ENCODE data around the gene CRACDL.

Gene CRACDL

DNA sequence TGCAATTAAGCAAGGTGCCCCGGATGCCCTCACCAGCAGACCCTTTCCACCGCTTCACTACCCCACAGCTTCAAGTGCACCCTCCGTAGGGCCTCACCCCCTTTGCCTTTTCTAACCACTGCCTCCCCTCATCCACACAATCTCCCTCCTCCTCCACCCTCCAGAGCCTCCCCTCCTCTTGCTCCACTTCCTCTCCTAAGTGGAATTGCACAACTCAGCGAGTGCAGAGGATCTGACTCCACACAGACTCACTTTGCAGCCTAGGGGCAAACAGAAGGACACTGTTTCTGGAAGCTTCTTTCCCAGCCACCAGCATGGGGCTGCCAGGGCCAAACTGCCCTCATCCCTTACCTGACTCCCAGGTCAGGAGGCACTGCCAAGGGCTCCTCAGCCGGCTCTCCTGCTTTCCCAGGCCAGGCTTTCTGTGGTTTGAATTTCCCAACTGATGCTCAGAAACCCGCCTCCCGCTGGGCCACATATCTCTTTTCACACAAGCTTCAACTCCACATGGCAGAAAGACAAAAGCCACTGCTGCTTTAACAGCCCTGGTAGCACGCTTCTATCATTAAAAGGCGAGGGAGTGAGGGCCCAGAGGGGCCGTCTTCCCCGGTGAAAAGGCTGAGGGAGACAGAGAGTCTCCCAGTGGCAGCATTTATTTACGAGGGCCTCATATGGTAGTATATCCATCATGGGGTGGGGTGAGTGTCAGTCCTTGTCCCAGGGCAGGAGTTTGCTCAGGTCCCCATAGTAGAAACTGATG, 130.4 kb downstream of the CRACDL start:
- no peak for DNase-seq (ENCODE audit: low read depth in 3 of 3, low spot score in 1 of 3)

DNA sequence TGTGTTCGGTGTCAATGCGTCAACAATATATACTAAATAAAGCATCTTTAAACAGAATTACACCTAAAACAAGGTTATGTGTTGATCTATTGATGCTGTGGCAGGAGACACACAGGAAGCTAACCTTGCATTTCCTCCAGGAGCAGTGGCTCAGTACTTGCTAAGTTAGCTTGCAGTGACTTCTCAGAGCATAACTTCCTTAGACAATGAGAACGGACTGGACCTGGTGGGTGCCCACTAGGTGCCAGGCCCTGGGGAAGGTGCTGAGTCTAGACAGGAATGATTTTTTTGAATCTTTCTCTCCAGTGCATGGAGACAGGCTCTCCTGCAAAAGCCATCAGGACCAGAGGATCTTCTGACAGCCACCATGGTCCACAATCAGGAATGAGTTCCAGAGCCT, 131.3 kb downstream of the CRACDL start:
- no peak for DNase-seq (ENCODE audit: low read depth in 3 of 3, low spot score in 1 of 3)

DNA sequence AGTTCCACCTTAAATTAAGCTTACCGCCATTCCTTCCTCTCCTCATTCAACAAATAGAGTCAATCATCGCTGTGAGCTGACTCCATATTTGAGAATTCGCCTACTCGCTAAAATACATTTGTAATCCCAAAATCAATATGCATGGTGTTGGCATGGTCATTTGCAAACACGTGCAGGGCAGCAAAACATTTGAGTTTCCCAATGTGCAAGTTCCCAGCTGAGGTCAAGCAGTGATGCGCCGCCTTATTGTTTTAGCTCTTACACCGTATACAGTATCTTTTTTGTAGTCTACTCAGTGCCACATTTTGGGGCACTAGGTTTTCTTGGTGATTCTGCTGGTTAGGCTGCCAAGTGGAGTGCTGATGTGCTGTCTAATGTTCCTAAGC, 131.8 kb downstream of the CRACDL start:
- no peak for DNase-seq (ENCODE audit: low read depth in 3 of 3, low spot score in 1 of 3)

DNA sequence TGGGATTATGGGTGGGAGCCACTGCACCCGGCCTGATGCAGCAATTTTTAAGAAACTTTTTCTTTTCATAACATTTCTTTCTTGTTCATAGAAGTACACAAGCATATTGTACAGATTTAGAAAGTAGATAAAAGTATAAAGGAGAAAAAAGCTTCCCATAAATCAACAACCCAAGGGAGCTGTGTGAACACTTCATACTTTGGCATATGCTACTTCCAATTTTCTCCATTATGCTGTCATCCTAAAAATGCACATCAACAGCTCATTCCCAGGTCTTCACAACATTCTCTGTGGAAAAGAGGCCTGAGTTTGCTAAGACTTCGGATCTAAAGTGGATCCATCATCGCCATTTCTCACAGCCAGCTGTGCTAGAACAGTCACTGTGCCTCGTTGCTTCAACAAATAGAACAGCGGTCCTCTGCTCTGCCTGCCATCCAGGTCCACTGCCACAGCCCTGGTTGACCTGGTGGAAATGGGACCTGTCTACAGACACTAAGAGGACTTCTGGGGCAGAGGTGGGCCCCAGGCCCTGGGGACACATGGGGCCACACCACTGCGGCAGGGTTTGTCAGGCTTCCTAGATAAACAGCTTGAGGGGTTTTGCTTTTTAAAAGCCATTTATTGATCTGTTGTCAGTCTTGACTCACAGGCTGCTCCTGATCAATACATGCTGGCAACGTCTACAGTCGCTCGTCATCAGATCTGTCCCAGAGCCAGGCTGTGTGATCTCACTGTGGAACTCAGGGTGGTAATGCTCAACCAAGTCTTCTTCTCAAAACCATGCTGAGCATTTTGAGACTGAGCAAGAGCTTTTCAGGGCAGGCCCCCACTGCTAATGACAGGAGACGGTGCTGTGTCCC, 132.4 kb downstream of the CRACDL start:
- no peak for DNase-seq (ENCODE audit: low read depth in 3 of 3, low spot score in 1 of 3)

DNA sequence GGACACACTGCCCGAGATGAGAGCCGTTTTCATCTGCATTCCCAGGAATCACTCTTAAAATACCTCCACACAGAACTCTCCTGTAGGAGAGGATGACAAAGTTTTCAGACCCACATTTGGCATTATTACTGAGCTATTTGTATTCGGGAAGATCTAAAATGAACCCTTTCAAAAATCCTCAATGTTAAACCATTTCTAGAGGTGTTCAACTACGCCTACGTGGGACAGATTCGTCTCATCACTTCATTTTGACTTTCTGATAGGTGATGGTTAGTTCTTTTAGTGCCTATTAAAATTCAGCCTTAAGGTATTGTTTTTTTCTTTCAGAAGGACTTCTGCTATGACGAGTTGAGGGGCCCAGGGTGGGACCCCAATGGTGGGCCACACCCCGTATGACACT, 133.7 kb downstream of the CRACDL start:
- no peak for DNase-seq (ENCODE audit: low read depth in 3 of 3, low spot score in 1 of 3)

DNA sequence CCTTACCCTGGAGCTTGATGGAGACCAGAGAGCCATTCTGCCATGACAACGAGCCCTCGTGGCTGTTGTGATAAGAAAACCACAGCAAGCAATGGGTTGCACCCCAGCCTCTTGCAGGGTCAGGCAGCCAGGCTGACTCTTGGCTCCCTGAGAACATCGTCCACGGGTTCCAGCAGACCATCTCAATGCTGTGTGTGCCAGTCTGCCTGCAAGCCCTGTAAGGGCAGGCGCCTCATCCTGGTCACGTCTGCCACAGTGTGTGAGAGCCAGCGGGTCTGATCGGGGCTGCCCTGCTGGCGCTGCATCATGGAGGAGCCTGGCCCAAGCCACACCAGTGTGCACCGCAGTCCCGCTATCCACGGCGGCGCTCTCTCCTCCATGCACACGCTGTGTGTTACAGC, 134.1 kb downstream of the CRACDL start:
- DNase-seq (ENCODE audit: low read depth in 3 of 3, low spot score in 1 of 3) = no peak

DNA sequence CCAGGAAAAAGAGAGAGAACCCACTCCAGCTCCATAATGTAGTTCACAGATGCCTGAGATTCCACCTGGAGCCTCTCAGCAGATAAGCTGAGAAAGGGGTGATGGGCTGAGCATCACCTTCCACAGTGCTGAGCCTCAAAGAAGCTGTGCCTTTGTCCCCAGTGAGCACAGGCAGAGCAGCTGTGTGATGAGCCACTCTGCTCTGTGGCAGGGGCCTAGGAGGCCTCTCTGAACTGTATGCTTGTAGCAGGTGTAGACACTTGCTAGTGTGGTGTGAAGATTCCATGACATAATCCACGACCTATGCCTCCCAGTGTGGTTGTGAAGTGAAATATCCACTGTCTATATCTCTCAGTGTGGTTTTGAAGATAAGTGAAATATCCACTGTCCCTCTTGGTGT, 134.7 kb downstream of the CRACDL start:
- DNase-seq (ENCODE audit: low read depth in 3 of 3, low spot score in 1 of 3) = no peak

DNA sequence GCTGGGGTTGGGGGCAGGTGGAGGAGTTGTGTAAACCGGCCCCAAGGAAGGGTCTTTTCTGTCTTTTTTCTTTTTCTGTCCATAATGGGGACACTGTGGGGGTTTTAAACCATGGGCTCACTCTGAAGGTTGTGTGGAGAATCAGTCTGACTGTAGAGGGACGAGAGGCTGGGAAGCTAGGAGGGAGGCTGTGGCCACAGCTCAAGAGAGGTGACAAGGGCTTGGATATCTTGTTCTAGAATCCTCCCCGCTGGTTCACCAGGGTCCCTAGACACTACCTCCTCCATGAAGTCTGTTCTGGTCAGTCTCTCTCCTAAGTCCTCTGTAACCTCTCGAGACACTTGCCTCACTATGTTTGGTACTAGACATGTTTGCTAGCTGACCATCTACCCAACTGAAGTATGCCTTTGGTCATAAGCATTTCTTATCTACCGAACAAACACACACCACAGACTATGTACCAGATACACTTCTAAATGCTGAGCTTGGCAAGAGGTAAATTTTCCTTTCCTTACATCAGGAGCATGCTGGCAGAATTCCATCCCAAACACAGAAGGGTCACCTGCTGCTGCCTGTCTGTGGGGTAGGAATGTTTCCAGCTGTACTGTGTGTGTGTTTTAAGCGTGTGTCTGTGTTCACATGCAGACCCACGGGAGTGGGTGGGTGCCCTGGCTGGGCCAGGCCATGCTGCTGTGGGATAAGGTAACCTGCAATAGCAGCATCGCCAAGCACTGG, 135.5 kb downstream of the CRACDL start:
- DNase-seq (ENCODE audit: low read depth in 3 of 3, low spot score in 1 of 3) = no peak

DNA sequence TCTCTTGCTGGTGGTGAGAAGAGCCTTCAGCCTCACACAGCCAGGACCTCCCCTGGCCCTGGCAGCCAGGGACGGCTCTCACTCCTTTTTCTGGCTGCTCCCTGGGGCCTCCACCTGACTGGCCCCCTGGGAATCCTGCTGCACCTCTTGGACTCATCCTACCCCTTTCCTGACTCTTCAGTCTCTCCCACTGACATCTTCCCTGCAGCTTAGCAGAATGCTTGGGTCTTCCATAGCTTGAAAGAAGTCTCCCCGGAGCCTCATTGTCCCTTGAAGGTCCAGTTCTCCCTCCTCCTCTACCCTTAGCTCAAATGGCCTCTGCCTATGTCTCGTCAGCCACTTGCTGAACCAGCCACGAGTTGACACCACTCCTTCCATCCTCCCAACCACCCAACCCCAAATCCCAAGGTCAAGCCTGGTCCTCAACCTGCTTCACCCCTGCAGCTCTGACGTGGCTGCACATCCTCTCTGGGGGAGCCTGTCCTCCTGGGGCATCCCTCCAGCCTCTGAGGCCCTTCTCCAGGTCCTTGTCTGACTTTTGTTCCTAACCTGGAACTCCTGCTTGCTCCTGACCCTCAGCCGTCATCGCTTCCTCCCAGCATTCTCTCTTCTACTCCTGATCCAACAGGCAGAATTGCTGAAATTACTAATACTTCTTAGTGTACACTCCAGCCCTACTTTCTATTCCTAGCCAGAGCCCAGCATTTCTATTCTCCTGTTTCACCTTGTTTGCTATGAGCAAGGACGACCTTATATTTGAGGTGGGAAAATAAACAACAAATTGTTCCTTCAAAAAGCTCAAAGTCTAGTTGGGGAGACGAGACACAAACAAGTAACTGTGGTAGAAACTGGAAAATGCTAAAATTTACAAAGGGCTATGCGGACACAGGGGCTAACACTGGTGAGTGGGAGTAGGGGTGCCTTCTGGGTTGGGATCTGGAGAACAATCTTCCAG, 136.4 kb downstream of the CRACDL start:
- no peak for DNase-seq (ENCODE audit: low read depth in 3 of 3, low spot score in 1 of 3)

DNA sequence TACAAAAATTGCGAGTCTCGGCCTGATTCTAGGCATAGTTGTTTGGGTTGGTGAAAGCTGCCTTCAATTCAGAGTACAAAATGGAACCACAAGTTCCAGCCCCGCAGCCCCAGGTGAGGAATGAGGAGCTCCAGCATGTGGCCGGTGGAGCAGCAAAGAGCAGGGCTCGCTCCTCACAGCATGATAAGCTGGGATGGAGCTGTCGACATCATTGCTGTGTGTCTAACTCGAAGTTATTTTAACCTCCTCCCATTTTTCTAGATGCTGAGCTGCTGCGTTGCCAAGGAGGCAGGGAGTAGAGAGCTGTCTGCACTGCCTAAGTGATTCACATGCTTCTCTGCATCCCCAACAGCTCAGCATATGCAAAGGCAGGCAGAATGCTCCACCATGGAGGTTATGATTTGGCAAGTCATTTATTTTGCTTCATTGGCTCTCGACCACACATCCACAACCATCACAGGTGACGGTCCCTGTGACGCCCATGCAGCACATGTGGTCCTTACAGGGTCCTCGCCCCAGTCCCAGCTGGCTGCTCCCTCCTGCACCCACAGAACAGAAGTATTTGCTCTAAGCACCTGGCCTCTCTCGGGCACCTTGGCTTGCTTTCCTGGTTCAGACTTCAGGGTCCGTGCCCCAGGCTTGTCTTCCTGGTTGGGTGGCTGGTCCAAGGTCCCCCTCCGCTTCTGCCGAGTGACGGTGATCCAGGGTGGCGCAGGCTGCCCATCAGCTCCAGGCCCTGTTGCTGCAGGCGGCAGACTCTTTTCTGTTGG, 139.1 kb downstream of the CRACDL start:
- no peak for DNase-seq (ENCODE audit: low read depth in 3 of 3, low spot score in 1 of 3)

DNA sequence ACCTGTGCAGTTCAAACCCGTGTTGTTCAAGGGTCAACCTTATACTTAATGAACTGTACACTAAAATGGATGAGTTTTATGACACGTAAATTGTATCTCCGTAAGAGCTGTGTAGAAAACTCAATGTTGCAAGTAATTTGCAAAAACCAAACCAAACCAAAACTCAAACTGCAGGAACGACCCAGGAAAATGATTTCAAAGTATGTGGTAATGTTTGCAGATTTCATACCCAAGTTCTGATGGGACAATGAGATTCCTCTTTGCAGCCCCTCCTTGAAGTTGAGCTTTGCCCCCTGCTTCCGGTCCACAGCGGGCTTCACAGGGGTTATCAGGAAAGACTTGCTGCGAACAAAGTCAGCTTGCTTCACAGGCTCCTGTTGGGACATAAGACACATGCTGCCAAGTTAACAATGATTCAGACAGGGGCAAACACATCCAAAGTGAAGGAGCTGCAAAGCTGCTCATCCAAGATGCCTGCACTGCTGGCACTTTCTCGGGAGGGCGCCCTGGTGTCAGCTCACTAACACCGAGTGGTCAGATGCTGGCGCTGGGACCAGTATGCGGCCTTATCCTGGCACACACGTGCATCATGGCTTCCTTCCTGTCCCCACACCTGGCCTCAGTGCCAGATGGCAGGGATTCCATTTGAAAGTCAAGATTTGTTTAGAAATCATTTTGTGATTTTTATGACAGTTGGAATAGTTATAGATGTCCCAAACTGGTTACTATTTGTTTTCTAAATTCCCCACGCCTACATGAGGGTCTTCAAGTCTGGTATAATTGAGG, 139.9 kb downstream of the CRACDL start:
- DNase-seq (ENCODE audit: low read depth in 3 of 3, low spot score in 1 of 3) = no peak

DNA sequence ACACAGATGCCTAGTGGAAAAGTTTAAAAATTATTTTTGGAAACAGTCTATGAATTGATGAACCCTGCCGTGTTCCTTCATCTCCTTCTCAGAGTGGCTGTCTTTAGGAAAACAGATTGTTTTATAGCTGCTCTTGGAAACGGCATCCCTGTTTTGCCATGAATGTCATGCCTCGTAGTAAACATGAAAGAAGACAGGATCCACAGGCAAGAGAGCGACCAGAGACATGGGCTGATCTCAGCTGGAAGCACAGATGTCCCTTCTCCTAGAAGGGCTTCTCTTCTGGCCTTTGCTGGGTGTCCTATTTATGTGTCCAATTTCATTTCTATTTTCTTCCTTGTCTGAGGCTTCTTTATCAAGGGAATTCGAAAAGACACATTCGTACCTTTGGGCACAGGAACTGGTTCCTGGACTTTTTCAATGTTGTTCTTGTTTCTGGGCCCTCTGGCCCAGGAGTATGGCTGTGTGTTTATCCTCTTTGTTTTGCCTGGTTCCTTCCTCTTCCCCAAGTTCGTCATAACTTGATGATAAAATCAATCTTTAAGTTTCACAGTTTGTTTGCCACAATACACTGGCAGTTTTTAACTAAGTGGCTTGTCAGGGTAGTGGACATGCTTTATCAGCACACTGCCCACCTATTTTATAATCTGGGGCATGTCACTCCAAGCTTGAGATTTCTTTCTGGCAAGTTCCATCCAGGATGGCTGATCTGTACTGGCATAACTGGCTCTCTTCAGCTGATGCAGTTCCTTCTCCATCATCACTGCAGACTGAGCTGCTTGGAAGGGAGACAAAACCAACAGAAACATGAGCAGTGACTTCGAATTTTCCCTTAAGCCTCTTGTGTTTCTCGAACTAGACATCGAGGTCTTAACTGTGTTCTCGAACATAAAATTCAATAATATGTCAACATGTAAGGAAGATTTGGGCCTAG, 141.9 kb downstream of the CRACDL start:
- DNase-seq (ENCODE audit: low read depth in 3 of 3, low spot score in 1 of 3) = no peak

DNA sequence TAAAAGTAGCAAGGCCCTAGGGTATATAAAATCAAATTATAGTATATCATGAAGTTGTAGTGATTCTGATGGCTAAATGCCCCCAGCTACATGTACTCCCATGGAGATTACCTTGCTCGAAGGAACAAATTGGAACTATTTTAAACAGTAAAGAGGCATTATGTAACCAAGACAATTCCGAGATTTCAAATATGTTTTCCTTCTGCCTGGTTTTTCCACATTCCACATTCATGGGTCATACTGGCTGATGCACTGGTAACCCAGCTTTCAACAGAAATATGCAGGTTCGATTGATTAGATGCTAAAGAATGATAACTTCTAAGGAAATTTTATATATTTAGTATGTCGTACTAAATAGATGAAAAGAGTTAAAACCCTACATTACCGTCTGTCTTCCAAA, 142.8 kb downstream of the CRACDL start:
- no peak for DNase-seq (ENCODE audit: low read depth in 3 of 3, low spot score in 1 of 3)

DNA sequence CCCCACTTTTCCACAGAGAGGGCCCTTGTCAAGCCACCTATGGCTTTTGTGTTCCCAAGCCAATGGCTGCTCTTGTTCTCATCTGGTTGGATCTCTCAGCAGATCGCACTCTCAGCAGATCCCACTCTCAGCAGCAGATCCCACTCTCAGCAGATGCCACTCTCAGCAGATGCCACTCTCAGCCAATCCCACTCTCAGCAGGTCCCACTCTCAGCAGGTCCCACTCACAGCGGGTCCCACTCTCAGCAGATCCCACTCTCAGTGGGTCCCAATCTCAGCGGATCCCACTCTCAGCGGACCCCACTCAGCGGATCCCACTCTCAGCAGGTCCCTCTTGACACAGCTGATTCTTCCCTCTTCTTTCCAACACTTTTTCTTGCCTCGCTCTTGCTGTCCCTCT, 145.8 kb downstream of the CRACDL start:
- no peak for DNase-seq (ENCODE audit: low read depth in 3 of 3, low spot score in 1 of 3)

DNA sequence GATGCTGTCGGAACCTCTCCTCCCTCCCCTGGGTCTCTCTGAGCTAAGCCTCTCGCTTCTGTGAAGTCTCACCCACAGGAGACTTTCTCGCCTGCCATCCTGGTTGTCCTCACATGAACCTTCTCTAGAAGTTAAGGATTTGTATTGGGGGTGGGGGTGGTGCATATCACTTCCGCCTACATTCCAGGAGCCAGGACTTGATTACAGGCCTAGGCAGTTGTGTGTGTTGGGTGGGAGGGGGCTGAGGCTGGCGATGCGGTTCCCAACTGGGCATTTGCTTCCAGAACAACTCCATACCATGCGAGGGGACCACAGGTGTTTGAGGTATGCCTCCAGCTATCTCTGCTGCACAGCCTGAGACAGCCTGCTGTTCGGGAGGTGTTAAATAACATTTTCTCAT, 148.3 kb downstream of the CRACDL start:
- DNase-seq (ENCODE audit: low read depth in 3 of 3, low spot score in 1 of 3) = no peak

DNA sequence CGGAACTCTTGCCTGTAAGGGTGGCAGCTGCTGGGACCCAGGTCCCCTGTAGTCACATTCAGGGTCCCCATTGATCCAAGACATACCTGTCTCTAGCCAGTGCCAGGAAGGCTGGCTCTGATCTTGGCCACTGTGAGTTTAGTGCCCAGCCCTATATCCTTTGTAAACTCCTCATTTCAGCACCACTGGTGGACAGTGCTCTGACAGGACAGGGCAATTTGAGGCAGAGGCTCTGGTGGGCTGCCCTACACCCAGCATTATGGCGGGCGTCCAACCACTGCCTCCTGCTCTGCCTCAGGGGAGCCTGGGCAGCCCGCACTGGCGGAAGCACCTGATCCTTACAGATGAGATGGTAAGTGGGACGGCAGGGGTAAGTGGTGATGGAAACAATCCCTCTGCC, 149.8 kb downstream of the CRACDL start:
- no peak for DNase-seq (ENCODE audit: low read depth in 3 of 3, low spot score in 1 of 3)

DNA sequence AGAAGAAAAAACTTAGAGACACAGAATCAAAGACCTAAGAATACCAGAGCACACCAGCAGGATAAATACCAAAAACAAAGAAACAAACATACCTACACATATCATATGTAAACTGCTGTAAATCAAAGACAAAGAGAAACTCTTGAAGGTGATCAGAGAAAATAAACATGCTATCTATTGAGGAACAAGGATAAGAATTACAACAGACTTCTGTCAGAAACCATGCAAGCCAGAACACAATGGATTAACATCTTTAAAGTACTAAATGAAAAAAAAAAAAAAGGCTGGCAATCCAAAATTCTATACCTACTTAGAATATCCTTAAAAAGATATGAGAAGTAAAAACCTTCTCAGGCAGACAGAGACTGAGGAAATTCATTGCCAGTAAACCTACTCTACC, 153.5 kb downstream of the CRACDL start:
- DNase-seq (ENCODE audit: low read depth in 3 of 3, low spot score in 1 of 3) = no peak

DNA sequence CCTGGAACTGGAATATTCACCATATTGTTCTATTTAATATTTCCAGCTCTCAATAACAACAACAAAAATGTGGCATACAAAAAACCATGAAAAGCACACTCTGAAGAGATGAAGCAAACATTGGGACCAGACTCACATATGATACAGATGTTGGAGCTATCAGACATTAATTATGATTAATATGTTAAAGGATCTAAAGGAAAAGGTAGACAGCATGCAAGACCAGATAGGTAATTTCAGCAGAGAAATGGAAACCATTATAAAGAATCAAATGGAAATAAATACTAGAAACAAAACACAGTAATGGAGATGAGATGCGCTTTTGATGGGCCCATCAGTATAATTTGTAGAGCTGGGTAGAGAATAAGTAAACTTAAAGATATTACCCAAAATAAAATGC, 154.2 kb downstream of the CRACDL start:
- no peak for DNase-seq (ENCODE audit: low read depth in 3 of 3, low spot score in 1 of 3)
